Measurements from ENCODE around the gene WASL.

- TF ChIP-seq, protein P1, sequence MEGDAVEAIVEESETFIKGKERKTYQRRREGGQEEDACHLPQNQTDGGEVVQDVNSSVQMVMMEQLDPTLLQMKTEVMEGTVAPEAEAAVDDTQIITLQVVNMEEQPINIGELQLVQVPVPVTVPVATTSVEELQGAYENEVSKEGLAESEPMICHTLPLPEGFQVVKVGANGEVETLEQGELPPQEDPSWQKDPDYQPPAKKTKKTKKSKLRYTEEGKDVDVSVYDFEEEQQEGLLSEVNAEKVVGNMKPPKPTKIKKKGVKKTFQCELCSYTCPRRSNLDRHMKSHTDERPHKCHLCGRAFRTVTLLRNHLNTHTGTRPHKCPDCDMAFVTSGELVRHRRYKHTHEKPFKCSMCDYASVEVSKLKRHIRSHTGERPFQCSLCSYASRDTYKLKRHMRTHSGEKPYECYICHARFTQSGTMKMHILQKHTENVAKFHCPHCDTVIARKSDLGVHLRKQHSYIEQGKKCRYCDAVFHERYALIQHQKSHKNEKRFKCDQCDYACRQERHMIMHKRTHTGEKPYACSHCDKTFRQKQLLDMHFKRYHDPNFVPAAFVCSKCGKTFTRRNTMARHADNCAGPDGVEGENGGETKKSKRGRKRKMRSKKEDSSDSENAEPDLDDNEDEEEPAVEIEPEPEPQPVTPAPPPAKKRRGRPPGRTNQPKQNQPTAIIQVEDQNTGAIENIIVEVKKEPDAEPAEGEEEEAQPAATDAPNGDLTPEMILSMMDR (IDR thresholded peaks at IDR 0.05; ENCODE audit: poor library complexity, severe bottlenecking): no peak
- no peak for TF ChIP-seq REST (IDR thresholded peaks at IDR 0.05; ENCODE audit: borderline replicate concordance)
Measured at GRCh38 chr7:123774496-123774895, 25.7 kb upstream of the WASL start.

Measured in neural cell (in vitro differentiated cells).